Measurements from ENCODE around the gene ZNF571. TPM values are rescaled to one million over a fixed set of nuclear protein-coding genes. Genes with fewer than 3 reads are reported as not detected.

Gene ZNF571
- total and polyA plus RNA-seq, 10 of the 15 experiments (the other 5 are each of a cell fraction or from before 2014, with no cell fraction given): 0.27 to 1.5 (median 0.45) TPM

DNA sequence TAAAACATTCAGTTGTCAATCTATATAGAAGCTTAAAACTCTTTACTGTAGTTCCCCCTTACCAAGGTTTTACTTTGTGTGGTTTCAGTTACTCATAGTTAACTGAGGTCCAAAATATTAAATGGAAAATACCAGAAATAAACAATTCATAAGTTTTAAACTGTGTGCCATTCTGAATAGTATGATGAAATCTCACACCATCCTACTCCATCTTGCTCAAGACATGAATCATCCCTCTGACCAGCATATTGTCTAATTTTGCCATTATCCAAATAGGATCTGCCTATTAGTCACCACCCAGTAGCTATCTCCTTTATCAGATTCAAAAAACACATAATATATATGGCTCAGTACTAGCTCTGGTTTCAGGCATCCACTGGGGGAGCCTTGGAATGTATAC is 22.4 kb downstream of the ZNF571 start:
- RAD21 ChIA-PET (ENCODE audit: unreplicated experiment): no interaction called here
- DNase-seq (ENCODE audit: low read depth, low spot score): no peak
- in situ Hi-C loops (cut with MboI): no loop called here
- Histone ChIP-seq H2AFZ (ENCODE audit: control insufficient read depth, low read depth, low read length) (no peak overlapping the region), H4K20me1 (ENCODE audit: control insufficient read depth, insufficient read depth) (no peaks in the 10 kb centered on the region), H3K27me3 (replicated peaks in 1 of 2; ENCODE audit: control insufficient read depth in 2 of 2, insufficient read depth in 2 of 2, low read length in 1 of 2) (no peaks in the 10 kb centered on the region), H3K27ac (ENCODE audit: control insufficient read depth, insufficient read depth) (no peak overlapping the region), H3K9ac (ENCODE audit: control insufficient read depth, insufficient read depth, low read length) (no peak overlapping the region), H3K79me2 (ENCODE audit: control insufficient read depth, insufficient read depth, low read length) (no peaks in the 10 kb centered on the region), H3K36me3 (ENCODE audit: control insufficient read depth in 2 of 2, insufficient read depth in 2 of 2, low read length in 1 of 2) (no peaks in the 10 kb centered on the region), H3K9me3 (replicated peaks; ENCODE audit: control insufficient read depth, insufficient read depth, low read length) (peaks cover 10% of the 10 kb centered on the region; the same call in 2 of the 3 replicates), H3K4me3 (no peak overlapping the region), H3K4me1 (ENCODE audit: control insufficient read depth, insufficient read depth, low read length) (no peaks in the 10 kb centered on the region), H3K4me2 (ENCODE audit: control insufficient read depth, insufficient read depth) (no peak overlapping the region)
- FAIRE-seq: no peak
- POLR2A ChIA-PET: no interaction called here
- no peak for ATAC-seq
- no TSS peak for BruUV-seq (replicated peaks)
- TF ChIP-seq CEBPB (IDR thresholded peaks at IDR 0.05; ENCODE audit: borderline replicate concordance in 1 of 2, low read depth in 2 of 2, low read length in 2 of 2) (no peak), ZBED1 (IDR thresholded peaks at IDR 0.05; ENCODE audit: borderline replicate concordance) (no peak), RUNX3 (IDR thresholded peaks at IDR 0.05; ENCODE audit: low read length) (no peak)
- intact Hi-C loops (cut with micrococcal nuclease; ENCODE audit: unreplicated experiment): no loop called here
- SMC1A ChIA-PET (ENCODE audit: uncharacterized antibody, unreplicated experiment): no interaction called here
- CTCF ChIA-PET: interaction anchor here (0.9 to 1.0 kb wide), 2 partner anchors 147 to 287 kb away, joined by 3 read pairs; no protein-coding TSS in a partner anchor

DNA sequence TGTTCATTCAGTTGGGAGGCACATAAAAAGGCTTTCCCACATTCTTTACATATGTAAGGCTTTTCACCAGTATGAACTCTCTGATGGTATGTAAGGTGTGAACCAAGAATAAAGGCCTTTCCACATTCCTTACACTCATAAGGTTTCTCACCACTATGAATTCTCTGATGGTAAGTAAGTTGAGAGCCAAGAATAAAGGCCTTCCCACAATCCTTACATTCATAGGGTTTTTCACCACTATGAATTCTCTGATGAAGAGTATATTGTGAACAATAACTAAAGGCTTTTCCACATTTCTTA is 29.3 kb downstream of the ZNF571 start:
- no peak for DNase-seq (ENCODE audit: low read depth, low spot score)
- no TSS peak for BruUV-seq (replicated peaks)
- RAD21 ChIA-PET (ENCODE audit: unreplicated experiment): no interaction called here
- no peak overlapping the region for H3K4me3 ChIP-seq
- no peak for TF ChIP-seq CBX3 (IDR thresholded peaks at IDR 0.05; ENCODE audit: borderline replicate concordance, low read depth)
- TF ChIP-seq BHLHE40 (IDR thresholded peaks at IDR 0.05; ENCODE audit: borderline replicate concordance in 1 of 2, low read depth in 2 of 2, low read length in 1 of 2): no peak
- TF ChIP-seq POU2F2 (IDR thresholded peaks at IDR 0.05; ENCODE audit: borderline replicate concordance, low read depth, low read length): no peak
- TF ChIP-seq IKZF2 (IDR thresholded peaks at IDR 0.05): no peak
- TF ChIP-seq POLR2AphosphoS5 (IDR thresholded peaks at IDR 0.05; ENCODE audit: low read length): no peak
- no peak for TF ChIP-seq TCF12 (IDR thresholded peaks at IDR 0.05; ENCODE audit: low read depth, low read length)
- TF ChIP-seq, protein P1, sequence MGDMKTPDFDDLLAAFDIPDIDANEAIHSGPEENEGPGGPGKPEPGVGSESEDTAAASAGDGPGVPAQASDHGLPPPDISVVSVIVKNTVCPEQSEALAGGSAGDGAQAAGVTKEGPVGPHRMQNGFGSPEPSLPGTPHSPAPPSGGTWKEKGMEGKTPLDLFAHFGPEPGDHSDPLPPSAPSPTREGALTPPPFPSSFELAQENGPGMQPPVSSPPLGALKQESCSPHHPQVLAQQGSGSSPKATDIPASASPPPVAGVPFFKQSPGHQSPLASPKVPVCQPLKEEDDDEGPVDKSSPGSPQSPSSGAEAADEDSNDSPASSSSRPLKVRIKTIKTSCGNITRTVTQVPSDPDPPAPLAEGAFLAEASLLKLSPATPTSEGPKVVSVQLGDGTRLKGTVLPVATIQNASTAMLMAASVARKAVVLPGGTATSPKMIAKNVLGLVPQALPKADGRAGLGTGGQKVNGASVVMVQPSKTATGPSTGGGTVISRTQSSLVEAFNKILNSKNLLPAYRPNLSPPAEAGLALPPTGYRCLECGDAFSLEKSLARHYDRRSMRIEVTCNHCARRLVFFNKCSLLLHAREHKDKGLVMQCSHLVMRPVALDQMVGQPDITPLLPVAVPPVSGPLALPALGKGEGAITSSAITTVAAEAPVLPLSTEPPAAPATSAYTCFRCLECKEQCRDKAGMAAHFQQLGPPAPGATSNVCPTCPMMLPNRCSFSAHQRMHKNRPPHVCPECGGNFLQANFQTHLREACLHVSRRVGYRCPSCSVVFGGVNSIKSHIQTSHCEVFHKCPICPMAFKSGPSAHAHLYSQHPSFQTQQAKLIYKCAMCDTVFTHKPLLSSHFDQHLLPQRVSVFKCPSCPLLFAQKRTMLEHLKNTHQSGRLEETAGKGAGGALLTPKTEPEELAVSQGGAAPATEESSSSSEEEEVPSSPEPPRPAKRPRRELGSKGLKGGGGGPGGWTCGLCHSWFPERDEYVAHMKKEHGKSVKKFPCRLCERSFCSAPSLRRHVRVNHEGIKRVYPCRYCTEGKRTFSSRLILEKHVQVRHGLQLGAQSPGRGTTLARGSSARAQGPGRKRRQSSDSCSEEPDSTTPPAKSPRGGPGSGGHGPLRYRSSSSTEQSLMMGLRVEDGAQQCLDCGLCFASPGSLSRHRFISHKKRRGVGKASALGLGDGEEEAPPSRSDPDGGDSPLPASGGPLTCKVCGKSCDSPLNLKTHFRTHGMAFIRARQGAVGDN (IDR thresholded peaks at IDR 0.05): no peak
- TF ChIP-seq LARP7 (IDR thresholded peaks at IDR 0.05): no peak
- no peak for TF ChIP-seq MYC (IDR thresholded peaks at IDR 0.05; ENCODE audit: insufficient read depth, insufficient read length, insufficient replicate concordance, low read length, severe bottlenecking)
- TF ChIP-seq PAX8 (IDR thresholded peaks at IDR 0.05): no peak
- H4K20me1 ChIP-seq (ENCODE audit: control insufficient read depth, insufficient read depth): no peaks in the 10 kb centered on the region
- FAIRE-seq: no peak
- CTCF ChIA-PET: no interaction called here
- H2AFZ ChIP-seq (ENCODE audit: control insufficient read depth, low read depth, low read length): no peak overlapping the region
- in situ Hi-C loops (cut with MboI): no loop called here
- H3K27ac ChIP-seq (ENCODE audit: control insufficient read depth, insufficient read depth): no peak overlapping the region
- H3K9me3 ChIP-seq (replicated peaks; ENCODE audit: control insufficient read depth, insufficient read depth, low read length): peaks cover 20% of the 10 kb centered on the region
- H3K79me2 ChIP-seq (ENCODE audit: control insufficient read depth, insufficient read depth, low read length): no peaks in the 10 kb centered on the region
- H3K4me1 ChIP-seq (ENCODE audit: control insufficient read depth, insufficient read depth, low read length): no peaks in the 10 kb centered on the region
- no peak overlapping the region for H3K9ac ChIP-seq (ENCODE audit: control insufficient read depth, insufficient read depth, low read length)
- no peak overlapping the region for H3K4me2 ChIP-seq (ENCODE audit: control insufficient read depth, insufficient read depth)
- H3K27me3 ChIP-seq (replicated peaks in 1 of 2; ENCODE audit: control insufficient read depth in 2 of 2, insufficient read depth in 2 of 2, low read length in 1 of 2): no peaks in the 10 kb centered on the region
- ATAC-seq: no peak
- SMC1A ChIA-PET (ENCODE audit: uncharacterized antibody, unreplicated experiment): no interaction called here
- POLR2A ChIA-PET: no interaction called here
- intact Hi-C loops (cut with micrococcal nuclease; ENCODE audit: unreplicated experiment): no loop called here
- H3K36me3 ChIP-seq (ENCODE audit: control insufficient read depth in 2 of 2, insufficient read depth in 2 of 2, low read length in 1 of 2): no peaks in the 10 kb centered on the region

Measured in GM12878 (cell line).